Mononuclear cell (primary cell): ENCODE measurements around the gene TBCD. TPM values are rescaled to one million over a fixed set of nuclear protein-coding genes. Genes with fewer than 3 reads are reported as not detected.

Source experiments
- H3K27me3 ChIP-seq: 2 replicates; pipeline ENCODE4 v1.6.0; 2011; ENCODE audit warnings: low read length, control low read depth; ENCODE audit not compliant: insufficient read depth
- H3K4me1 ChIP-seq: 2 replicates; pipeline ENCODE4 v1.5.1; 2011; ENCODE audit warnings: mild to moderate bottlenecking, low read length, control low read depth; ENCODE audit not compliant: insufficient read depth
- H3K4me3 ChIP-seq: 2 replicates; pipeline ENCODE4 v1.5.1; 2011; ENCODE audit warnings: mild to moderate bottlenecking, low read length, moderate library complexity
- H3K9me3 ChIP-seq: 2 replicates; pipeline ENCODE4 v1.5.1; 2011; ENCODE audit warnings: low read depth, mild to moderate bottlenecking, control low read depth, low read length
- total RNA-seq: library from RNA; depleted of rRNA; stranded (reverse); fragments of >200 nt; gene quantifications from one replicate; pipeline ENCODE4 v1.2.3, GENCODE V29; 2012

The TBCD gene
- total RNA-seq, 1 donor = 20.5 TPM

DNA sequence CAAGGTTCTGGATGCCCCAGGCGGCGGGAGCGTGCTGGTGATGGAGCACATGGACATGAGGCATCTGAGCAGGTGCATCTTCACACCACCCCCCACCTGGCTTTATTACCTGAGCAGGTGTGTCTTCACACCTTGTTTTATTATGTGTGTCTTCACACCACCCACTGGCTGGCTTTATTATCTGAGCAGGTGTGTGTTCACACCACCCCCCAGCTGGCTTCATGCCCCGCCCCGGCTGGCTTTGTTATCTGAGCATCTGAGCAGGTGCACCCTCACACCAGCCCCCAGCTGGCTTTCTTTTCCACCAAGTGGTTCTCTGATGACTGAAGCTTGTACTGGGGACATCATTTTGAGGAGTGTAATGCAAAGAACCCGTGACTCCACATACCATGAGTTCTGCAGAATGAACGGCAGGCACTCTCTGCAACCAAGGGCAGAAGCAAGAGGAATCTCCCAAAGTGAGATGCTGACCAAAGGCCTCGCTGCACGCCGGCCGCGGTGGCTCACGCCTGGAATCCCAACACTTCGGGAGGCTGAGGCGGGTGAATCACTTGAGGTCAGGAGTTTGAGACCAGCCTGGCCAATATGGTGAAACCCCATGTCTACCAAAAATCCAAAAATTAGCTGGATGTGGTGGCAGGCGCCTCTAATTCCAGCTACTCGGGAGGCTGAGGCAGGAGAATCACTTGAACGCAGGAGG lies 32.7 kb upstream of the TBCD start:
- Histone ChIP-seq H3K9me3 (no peaks in the 10 kb centered on the region), H3K4me1 (peaks cover 19% of the 10 kb centered on the region), H3K4me3 (no peak overlapping the region), H3K27me3 (no peaks in the 10 kb centered on the region)

DNA sequence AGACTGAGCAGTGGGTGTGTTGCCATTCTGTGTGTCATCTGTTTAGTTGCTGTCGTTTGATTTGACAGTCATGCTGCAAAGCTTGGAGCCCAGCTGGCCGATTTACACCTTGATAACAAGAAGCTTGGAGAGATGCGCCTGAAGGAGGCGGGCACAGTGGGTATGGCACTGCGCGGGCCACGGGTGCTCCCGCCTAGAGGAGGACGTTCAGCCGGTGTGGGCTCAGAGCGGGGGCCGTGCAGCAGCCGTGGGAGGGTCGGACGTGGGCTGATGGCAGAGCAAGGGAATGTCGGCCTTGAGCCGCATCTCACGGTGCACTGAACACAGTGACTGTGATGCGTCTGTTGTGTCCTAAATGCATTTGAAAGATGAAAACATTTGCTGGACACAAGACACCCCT lies 31.7 kb upstream of the TBCD start:
- Histone ChIP-seq H3K9me3 (no peaks in the 10 kb centered on the region), H3K4me1 (peaks cover 19% of the 10 kb centered on the region), H3K4me3 (no peak overlapping the region), H3K27me3 (no peaks in the 10 kb centered on the region)

DNA sequence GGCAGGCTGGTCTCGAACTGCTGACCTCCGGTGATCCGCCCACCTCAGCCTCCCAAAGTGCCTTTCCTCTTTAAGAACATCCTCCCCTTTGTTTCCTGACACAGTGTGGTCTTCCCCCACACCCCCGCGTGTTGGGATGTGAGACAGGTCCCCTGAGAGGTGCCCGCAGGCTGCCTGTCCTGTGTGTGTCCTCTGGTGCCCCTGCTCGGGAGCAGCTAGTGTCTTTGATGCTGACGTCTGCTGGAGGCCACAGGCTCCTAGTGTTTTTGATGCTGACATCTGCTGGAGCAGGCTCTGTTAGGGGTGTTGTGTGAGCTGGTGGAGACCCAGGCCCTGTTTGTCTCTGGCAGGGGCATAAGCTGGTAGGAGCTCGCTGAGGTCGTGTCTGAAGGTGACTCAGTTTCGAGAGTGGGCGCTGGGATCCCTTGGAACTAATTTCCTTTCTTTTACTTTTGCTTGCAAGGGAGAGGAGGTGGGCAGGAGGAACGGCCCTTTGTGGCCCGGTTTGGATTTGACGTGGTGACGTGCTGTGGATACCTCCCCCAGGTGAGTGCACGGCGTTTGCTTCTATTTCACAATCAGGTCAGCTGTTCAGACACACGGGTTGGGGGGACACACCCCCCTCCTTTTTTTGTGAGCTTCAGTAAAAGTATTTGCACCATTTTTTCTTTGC lies 29.4 kb upstream of the TBCD start:
- H3K4me3 ChIP-seq = no peak overlapping the region
- peaks cover 8% of the 10 kb centered on the region for H3K4me1 ChIP-seq
- H3K27me3 ChIP-seq = no peaks in the 10 kb centered on the region

DNA sequence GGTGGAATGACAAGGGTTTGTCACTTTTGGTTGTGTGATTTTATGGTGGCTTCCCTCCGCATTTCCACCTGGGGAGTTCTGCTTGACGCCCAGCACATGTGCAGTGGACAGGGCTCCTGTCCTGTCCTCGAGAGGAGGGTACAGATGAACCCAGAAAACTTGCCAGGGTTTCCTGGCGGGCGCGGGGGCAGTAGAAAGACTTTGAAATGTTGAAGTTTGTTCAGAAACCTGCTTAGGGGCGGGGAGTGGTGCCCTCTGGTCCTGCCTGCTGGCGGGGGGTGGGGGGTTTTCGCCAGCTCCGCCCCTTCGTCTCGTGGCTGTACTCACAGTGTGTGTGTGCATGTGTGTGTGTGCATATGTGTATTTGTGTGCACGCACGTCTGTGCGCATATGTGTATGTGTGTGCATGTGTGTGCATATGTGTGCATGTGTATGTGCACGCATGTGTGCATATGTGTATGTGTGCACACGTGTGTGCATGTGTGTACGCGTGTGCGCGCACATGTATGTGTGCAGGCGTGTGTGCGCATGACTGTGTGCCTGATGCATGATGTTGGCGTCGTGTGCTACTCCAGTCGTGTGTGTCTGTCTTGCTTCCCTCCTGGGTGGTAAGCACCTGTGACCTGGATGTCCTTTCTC lies 28.6 kb upstream of the TBCD start:
- Histone ChIP-seq H3K4me3 (no peak overlapping the region), H3K27me3 (no peaks in the 10 kb centered on the region), H3K4me1 (no peaks in the 10 kb centered on the region), H3K9me3 (no peaks in the 10 kb centered on the region)

More for the DNA sequence above, 29.4 kb upstream of the TBCD start:
- no peaks in the 10 kb centered on the region for H3K9me3 ChIP-seq

DNA sequence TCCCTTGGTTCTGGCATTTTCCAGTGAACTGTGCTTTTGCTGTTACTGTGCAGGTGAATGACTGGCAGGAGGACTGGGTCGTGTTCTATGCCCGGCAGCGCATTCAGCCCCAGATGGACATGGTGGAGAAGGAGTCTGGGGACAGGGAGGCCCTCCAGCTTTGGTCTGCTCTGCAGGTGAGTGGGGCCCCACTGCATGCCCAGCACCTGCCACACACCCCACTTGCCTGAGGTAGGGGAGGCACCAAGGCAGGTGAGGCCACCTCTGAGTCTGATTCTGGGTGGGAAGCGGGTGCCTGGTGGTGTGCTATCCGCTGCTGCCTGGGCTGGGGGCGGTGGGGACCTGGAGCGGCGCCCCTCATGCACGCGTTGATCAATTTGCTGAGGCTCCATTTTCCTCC lies 25.4 kb upstream of the TBCD start:
- no peak overlapping the region for H3K4me3 ChIP-seq
- H3K9me3 ChIP-seq = no peaks in the 10 kb centered on the region
- H3K4me1 ChIP-seq = no peaks in the 10 kb centered on the region
- no peaks in the 10 kb centered on the region for H3K27me3 ChIP-seq

DNA sequence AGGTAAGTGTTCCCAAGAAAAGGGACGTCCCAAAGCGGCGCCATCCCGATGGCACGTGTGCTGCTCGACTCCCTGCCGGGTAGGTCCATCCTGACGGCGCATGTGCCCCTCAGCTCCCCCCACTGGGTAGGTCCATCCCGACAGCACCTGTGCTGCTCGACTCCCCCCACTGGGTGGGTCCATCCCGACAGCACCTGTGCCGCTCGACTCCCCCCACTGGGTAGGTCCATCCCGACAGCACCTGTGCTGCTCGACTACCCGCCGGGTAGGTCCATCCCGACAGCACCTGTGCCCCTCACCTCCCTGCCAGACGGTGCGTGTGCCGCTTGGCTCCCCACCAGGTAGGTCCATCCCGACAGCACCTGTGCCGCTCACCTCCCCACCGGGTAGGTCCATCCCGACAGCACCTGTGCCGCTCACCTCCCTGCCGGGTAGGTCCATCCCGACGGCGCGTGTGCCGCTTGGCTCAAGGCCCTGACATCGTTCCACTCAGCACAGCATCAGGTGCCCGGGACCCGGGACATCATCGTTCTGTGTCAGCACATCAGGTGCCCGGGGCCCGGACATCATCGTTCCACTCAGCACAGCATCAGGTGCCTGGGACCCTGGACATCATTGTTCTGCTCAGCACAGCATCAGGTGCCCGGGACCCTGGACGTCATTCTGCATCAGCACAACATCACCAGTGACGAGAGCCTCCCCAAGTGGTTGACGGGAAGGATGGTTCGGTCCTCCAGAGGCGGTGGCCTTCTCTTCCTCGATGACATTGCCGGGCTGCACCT lies 22.2 kb upstream of the TBCD start:
- Histone ChIP-seq H3K4me3 (no peak overlapping the region), H3K9me3 (no peaks in the 10 kb centered on the region), H3K4me1 (no peaks in the 10 kb centered on the region), H3K27me3 (no peaks in the 10 kb centered on the region)

DNA sequence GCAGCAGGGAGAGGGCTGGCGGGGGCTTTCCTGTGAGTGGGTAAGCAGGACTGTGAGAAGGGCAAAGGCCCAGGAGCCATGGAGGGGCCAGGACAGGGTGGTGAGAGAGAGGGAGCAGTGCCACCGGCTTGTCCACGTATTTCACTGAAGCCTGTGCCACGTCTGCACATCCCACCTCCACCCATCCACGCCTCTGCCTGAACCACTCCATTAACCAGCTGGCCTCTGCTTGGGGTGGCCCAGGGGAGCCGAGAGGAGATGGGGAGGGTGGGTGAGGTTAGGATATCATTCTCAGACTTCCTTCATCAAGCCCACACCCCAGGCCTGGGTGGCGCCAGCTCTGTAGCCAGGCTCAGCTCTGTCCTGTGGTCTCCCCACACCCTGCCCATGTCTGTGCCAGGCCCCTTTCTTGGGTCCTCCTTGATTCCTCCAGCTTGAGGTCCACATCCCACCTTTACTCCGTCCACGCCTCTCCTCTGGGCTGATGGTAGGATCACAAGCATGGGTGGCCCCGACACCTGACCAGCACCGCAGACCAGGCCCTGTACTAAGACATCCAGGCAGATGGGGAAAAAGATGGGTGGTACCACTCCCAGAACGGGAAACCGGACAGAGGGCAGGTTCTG lies 19.6 kb upstream of the TBCD start:
- peaks cover 3% of the 10 kb centered on the region for H3K4me1 ChIP-seq
- no peak overlapping the region for H3K4me3 ChIP-seq
- H3K27me3 ChIP-seq = no peaks in the 10 kb centered on the region
- no peaks in the 10 kb centered on the region for H3K9me3 ChIP-seq

DNA sequence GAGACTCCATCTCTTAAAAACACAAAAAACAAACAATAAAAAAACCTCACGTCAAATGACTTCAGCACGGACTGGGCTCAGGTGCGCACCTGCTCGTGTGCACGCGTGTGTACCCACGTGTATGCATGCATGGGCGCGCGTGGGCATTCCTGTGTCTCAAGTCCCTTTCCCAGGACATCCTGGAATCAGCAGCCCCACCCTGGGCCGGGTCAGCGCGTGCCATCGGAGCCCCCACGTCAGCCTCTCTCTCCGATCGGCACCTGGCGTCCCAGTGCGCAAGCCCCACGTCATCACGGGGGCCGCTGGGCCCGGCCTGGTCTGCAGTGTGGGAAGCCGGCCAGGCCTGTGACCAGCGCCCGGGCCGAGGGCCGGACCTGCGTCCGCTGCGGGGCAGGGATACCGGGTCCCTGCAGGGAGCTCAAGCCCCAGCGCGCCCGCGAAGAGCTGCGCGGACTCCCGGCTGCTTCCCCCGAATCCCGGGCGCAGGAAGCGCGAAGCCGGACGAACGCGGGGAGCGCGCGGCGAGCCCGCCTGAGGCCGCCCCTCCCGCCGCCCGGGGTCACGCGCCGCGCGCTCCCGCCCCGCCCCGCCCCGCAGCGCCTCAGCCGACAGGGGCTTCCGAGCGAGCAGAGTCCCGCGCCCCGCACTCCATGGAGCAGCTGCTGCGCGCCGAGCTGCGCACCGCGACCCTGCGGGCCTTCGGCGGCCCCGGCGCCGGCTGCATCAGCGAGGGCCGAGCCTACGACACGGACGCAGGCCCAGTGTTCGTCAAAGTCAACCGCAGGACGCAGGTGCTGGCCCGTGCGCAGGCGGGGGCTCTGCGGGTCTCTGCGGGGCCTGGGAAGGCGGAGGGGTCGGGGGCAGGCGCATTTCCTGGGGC lies 16.6 kb upstream of the TBCD start, which contains the start of gene FN3K:
Gene FN3K (plus strand): TSS at position 629 of the 880 bp plus-strand sequence. CDS start 22 bp downstream, at position 651.
- Histone ChIP-seq H3K4me3 (peak within 1 kb of the TSS; percentile 35), H3K27me3 (no peaks in the 10 kb centered on the region), H3K9me3 (no peaks in the 10 kb centered on the region), H3K4me1 (peaks cover 3% of the 10 kb centered on the region)

DNA sequence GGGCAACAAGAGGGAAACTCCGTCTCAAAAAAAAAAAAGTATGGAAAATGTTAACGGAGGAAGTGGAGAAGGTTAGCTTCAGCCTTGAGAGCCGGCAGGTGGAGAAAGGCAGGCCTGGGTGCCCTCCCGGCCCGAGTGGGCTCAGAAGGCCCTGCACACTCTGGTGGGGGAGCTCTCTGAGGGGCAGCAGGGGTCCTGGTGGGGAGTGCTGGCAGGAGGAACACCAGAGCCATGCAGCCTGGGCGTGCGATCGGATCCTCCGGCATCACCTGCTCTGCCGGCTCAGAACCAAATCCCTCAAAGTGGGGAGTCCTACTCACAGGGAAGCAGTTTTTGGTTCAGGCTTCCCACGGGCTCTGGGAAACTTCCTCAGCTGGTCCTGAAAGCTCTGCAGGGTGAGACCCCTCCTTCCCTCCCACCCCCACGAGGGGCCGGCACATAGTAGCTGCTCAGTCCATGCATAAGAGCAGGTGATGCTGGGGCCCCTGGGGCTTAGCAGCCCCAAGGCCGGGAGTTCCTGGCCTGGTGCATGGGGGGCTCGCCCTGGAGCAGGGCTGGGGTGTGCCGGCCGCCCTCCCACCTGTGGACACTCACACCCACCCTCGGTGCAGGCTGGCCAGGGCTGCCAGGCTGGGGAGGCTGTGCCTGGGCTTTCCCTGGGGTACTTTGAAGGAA lies 15.2 kb upstream of the TBCD start:
- H3K9me3 ChIP-seq = no peaks in the 10 kb centered on the region
- peaks cover 3% of the 10 kb centered on the region for H3K4me1 ChIP-seq
- H3K4me3 ChIP-seq = no peak overlapping the region
- H3K27me3 ChIP-seq = no peaks in the 10 kb centered on the region

DNA sequence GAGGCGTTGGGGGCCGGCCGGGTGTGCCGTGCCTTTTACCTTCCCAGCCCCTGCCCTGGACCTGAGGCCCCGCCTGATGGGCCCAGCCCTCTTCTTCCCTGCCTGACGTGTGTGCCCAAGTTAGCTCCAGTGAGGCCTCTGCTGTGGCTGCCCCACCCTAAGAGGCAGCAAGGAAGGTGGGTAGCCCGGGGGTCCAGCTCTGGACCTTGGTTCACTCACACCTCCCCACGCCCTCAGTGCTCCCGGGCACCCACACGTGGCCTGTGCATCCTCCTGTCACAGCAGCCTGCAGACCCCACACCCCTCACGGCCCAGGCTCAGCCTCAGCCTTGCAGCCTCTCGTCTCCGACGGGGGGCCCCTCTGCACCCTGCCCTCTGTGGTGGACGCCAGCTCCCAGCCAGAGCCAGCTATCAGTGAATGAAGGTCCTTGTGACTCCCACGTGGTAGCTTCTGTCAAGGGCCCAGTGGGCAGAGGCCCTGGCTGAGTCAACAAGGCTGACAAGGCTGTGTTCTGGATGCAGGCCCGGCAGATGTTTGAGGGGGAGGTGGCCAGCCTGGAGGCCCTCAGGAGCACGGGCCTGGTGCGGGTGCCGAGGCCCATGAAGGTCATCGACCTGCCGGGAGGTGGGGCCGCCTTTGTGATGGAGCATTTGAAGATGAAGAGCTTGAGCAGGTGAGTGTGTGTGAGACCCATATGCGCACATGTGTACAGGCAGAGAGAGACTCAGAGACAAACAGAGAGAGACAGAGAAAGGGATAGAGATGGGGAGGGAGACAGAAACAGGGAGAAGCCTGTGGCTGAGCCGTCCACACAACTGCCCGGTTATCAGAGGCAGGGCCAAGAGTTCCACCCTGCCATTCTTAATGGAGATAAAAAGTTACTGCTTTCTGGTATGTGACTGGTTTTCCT lies 13.6 kb upstream of the TBCD start:
- Histone ChIP-seq H3K9me3 (no peaks in the 10 kb centered on the region), H3K4me3 (no peak overlapping the region), H3K27me3 (no peaks in the 10 kb centered on the region), H3K4me1 (peaks cover 3% of the 10 kb centered on the region)

DNA sequence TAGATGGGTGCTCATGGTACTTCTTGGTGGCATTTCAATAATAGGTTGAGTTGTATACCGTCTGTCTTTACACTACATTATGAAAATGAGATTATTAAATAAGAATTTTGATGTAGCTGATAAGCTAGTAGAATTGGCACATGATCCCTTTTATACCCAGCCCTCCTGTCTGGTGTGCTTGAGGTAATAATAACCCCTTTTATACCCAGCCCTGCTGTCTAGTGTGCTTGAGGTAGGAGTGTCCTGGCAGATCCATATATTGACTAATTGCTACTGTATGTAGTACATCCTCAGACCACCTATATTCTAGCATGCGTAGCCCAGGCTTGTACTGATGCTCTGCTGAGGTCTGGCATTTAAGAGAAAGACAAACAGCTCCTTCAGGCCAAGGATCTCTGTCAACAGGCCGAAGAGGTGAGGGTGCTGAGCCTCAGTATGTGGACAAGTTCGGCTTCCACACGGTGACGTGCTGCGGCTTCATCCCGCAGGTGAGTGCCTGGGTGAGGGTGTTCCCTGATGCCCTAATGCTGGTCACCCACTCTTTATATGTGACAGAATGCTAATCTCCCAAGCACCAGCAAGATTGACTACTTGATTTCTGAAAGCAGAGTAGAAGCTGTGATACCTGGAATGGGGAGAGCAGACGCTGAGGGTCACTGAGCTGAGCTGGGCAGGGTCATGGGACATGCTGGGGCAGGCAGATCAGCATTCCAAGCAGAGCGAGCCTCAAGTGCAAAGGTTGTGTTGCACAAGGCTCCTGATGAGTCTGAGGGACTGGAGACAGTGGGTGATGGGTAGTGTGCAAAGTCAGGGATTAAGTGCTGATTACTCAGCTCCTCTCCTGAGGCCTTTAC lies 10.7 kb upstream of the TBCD start:
- no peak overlapping the region for H3K4me3 ChIP-seq

More for the DNA sequence above, 10.7 kb upstream of the TBCD start:
- Histone ChIP-seq H3K4me1 (no peaks in the 10 kb centered on the region), H3K9me3 (no peaks in the 10 kb centered on the region), H3K27me3 (no peaks in the 10 kb centered on the region)
